Fibroblast of lung (primary cell): ENCODE results near the gene NHS. TPM values are rescaled to one million over a fixed set of nuclear protein-coding genes. Genes with fewer than 3 reads are reported as not detected.

Source experiments
- DNase-seq, 2 donors: peaks; one replicate each; pipeline versions ENCODE4 v3.0.0 to v3.0.0-alpha.2; 2010; ENCODE audit warnings: low read depth in 2 of 2
- H2AFZ ChIP-seq: 2 replicates; pipeline ENCODE4 v1.5.1; 2012; ENCODE audit warnings: low read length, control low read depth, inconsistent platforms
- H3K27ac ChIP-seq: 2 replicates; pipeline ENCODE4 v1.5.1; 2011; ENCODE audit warnings: low read length, control low read depth; ENCODE audit not compliant: insufficient read depth
- H3K27me3 ChIP-seq: 2 replicates; pipeline ENCODE4 v1.5.1; 2011; ENCODE audit warnings: mild to moderate bottlenecking, low read length; ENCODE audit not compliant: control insufficient read depth, insufficient read depth
- H3K36me3 ChIP-seq: 2 replicates; pipeline ENCODE4 v1.5.1; 2011; ENCODE audit warnings: low read length; ENCODE audit not compliant: control insufficient read depth, insufficient read depth
- H3K4me1 ChIP-seq: 2 replicates; pipeline ENCODE4 v1.5.1; 2011; ENCODE audit warnings: low read length; ENCODE audit not compliant: control insufficient read depth, insufficient read depth; ENCODE audit errors: extremely low read depth
- H3K4me2 ChIP-seq: 2 replicates; pipeline ENCODE4 v1.5.1; 2011; ENCODE audit warnings: low read length, control low read depth; ENCODE audit not compliant: insufficient read depth; ENCODE audit errors: extremely low read depth
- H3K4me3 ChIP-seq, 4 experiments: fragments of 200-600 bp in 1 of 4; sonication (generic) in 1 of 4; replicated peaks in 1 of 4; 2 replicates each; pipeline ENCODE4 v1.5.1; 2011 to 2016; ENCODE audit warnings: low read length in 4 of 4, low read depth in 3 of 4, mild to moderate bottlenecking in 3 of 4, control low read depth in 2 of 4, inconsistent platforms in 1 of 4, mixed read lengths in 1 of 4; ENCODE audit not compliant: insufficient read depth in 1 of 4; ENCODE audit errors: control extremely low read depth in 1 of 4
- H3K79me2 ChIP-seq: 2 replicates; pipeline ENCODE4 v1.5.1; 2012; ENCODE audit warnings: mild to moderate bottlenecking, low read length, inconsistent platforms; ENCODE audit not compliant: control insufficient read depth, insufficient read depth
- H3K9ac ChIP-seq: 2 replicates; pipeline ENCODE4 v1.5.1; 2011; ENCODE audit warnings: mild to moderate bottlenecking, low read length, control low read depth; ENCODE audit not compliant: insufficient read depth
- H3K9me3 ChIP-seq: 2 replicates; pipeline ENCODE4 v1.5.1; 2012; ENCODE audit warnings: low read depth, low read length; ENCODE audit not compliant: control insufficient read depth, insufficient read depth
- H4K20me1 ChIP-seq: 2 replicates; pipeline ENCODE4 v1.5.1; 2011; ENCODE audit warnings: low read length; ENCODE audit not compliant: control insufficient read depth, insufficient read depth; ENCODE audit errors: extremely low read depth
- CTCF ChIP-seq, 2 donors: IDR thresholded peaks in 1 of 2; conservative IDR thresholded peaks in 1 of 2; 1 replicate in 1 of 2; 2 replicates in 1 of 2; pipeline ENCODE4 v1.5.1; 2011 to 2012; ENCODE audit warnings: low read length in 2 of 2, control low read depth in 1 of 2, inconsistent platforms in 1 of 2, low read depth in 1 of 2, mild to moderate bottlenecking in 1 of 2
- EZH2 ChIP-seq: IDR thresholded peaks from 2 replicates; pipeline ENCODE4 v1.5.1; 2012; ENCODE audit warnings: low read length, control low read depth, mild to moderate bottlenecking; ENCODE audit errors: missing control alignments
- polyA plus RNA-seq, 2 donors: library from polyadenylated mRNA; depleted of rRNA in 1 of 2; stranded (reverse) in 1 of 2; unstranded in 1 of 2; fragments of >200 nt; gene quantifications; 2 replicates each; pipeline ENCODE4 v1.2.1, GENCODE V29; 2011 to 2012; ENCODE audit warnings: missing spikeins in 1 of 2
- total RNA-seq: library from RNA; depleted of rRNA; stranded (reverse); fragments of >200 nt; gene quantifications from 2 replicates; pipeline ENCODE4 v1.2.1, GENCODE V29; 2014

NHS gene
- total and polyA plus RNA-seq, 2 donors (not counting 1 experiment from before 2014, with no cell fraction given) = 1.4 to 3.8 TPM

GRCh38 chrX:17594693-17595092 lies 219.7 kb downstream of the NHS start:
- Histone ChIP-seq H3K4me2 (no peak overlapping the region), H3K9ac (no peak overlapping the region), H3K79me2 (no peaks in the 10 kb centered on the region), H3K9me3 (no peaks in the 10 kb centered on the region), H3K36me3 (no peaks in the 10 kb centered on the region), H3K27ac (no peak overlapping the region), H2AFZ (no peak overlapping the region), H3K4me1 (peaks cover 7% of the 10 kb centered on the region), H3K4me3 (no peak overlapping the region), H4K20me1 (no peaks in the 10 kb centered on the region), H3K27me3 (no peaks in the 10 kb centered on the region)
- DNase-seq = no peak
- TF ChIP-seq CTCF (conservative IDR thresholded peaks at IDR 0.05 in 1 of 2, IDR thresholded peaks at IDR 0.05 in 1 of 2; ENCODE audit: low read depth in 1 of 2, low read length in 2 of 2) (no peak), EZH2 (no peak)

GRCh38 chrX:17595456-17596035 lies 220.5 kb downstream of the NHS start:
- Histone ChIP-seq H3K9ac (no peak overlapping the region), H3K9me3 (no peaks in the 10 kb centered on the region), H3K79me2 (no peaks in the 10 kb centered on the region), H3K36me3 (no peaks in the 10 kb centered on the region), H3K27ac (no peak overlapping the region), H2AFZ (no peak overlapping the region), H3K27me3 (no peaks in the 10 kb centered on the region), H3K4me2 (no peak overlapping the region), H3K4me1 (peaks cover 7% of the 10 kb centered on the region), H3K4me3 (no peak overlapping the region), H4K20me1 (no peaks in the 10 kb centered on the region)
- no peak for TF ChIP-seq CTCF (conservative IDR thresholded peaks at IDR 0.05 in 1 of 2, IDR thresholded peaks at IDR 0.05 in 1 of 2; ENCODE audit: low read depth in 1 of 2, low read length in 2 of 2)
- no peak for TF ChIP-seq EZH2
- peak; percentile 52 to 88 for DNase-seq

- Histone ChIP-seq H3K79me2 (no peaks in the 10 kb centered on the region), H3K27ac (no peak overlapping the region), H3K4me2 (no peak overlapping the region), H3K4me1 (peaks cover 7% of the 10 kb centered on the region), H3K27me3 (no peaks in the 10 kb centered on the region), H3K4me3 (no peak overlapping the region), H3K9me3 (no peaks in the 10 kb centered on the region), H3K9ac (no peak overlapping the region), H2AFZ (no peak overlapping the region), H3K36me3 (no peaks in the 10 kb centered on the region), H4K20me1 (no peaks in the 10 kb centered on the region)
- TF ChIP-seq EZH2 (no peak), CTCF (conservative IDR thresholded peaks at IDR 0.05 in 1 of 2, IDR thresholded peaks at IDR 0.05 in 1 of 2; ENCODE audit: low read depth in 1 of 2, low read length in 2 of 2) (no peak)
- peak in 1 of 2 donors; percentile 56 for DNase-seq
Measured at GRCh38 chrX:17596061-17596460, 221.1 kb downstream of the NHS start.
